Osteoblast (primary cell): ENCODE results near the gene TRIM47. TPM values are rescaled to one million over a fixed set of nuclear protein-coding genes. Genes with fewer than 3 reads are reported as not detected.
"Not testable (repeated sequence)": the region's sequence is repeated elsewhere in the genome, so short reads cannot be mapped to it uniquely, and the experiment has no call there.

Experiments
- DNase-seq: peaks from one replicate; pipeline ENCODE4 v3.0.0; 2011; ENCODE audit warnings: low spot score, mixed read lengths; ENCODE audit not compliant: insufficient read length; ENCODE audit errors: missing footprints
- H2AFZ ChIP-seq: 2 replicates; pipeline ENCODE4 v1.6.0; 2011; ENCODE audit warnings: mild to moderate bottlenecking, low read length
- H3K27ac ChIP-seq: 2 replicates; pipeline ENCODE4 v1.5.1; 2011; ENCODE audit warnings: mild to moderate bottlenecking, low read depth, low read length, moderate library complexity
- H3K27me3 ChIP-seq: 2 replicates; pipeline ENCODE4 v1.6.0; 2012; ENCODE audit warnings: mild to moderate bottlenecking, control low read depth, inconsistent platforms, low read length, moderate library complexity; ENCODE audit not compliant: insufficient read depth
- H3K36me3 ChIP-seq: 2 replicates; pipeline ENCODE4 v1.5.1; 2011; ENCODE audit warnings: mild to moderate bottlenecking, low read length, control low read depth, moderate library complexity; ENCODE audit not compliant: insufficient read depth
- H3K4me1 ChIP-seq: 2 replicates; pipeline ENCODE4 v1.5.1; 2011; ENCODE audit warnings: mild to moderate bottlenecking, low read length, control low read depth, moderate library complexity; ENCODE audit not compliant: insufficient read depth
- H3K4me2 ChIP-seq: 2 replicates; pipeline ENCODE4 v1.6.0; 2011; ENCODE audit warnings: mild to moderate bottlenecking, low read length; ENCODE audit not compliant: insufficient read depth
- H3K4me3 ChIP-seq: fragments of 200-600 bp; sonication (generic); 3 replicates; pipeline ENCODE4 v1.5.1; 2012; ENCODE audit warnings: mild to moderate bottlenecking, low read length, inconsistent platforms; ENCODE audit not compliant: insufficient read depth
- H3K79me2 ChIP-seq: 2 replicates; pipeline ENCODE4 v1.6.0; 2012; ENCODE audit warnings: mild to moderate bottlenecking, low read length, control low read depth, inconsistent platforms; ENCODE audit not compliant: insufficient read depth
- H3K9me3 ChIP-seq: 2 replicates; pipeline ENCODE4 v1.5.1; 2011; ENCODE audit warnings: low read depth, low read length, control low read depth
- H4K20me1 ChIP-seq: 2 replicates; pipeline ENCODE4 v1.6.0; 2012; ENCODE audit warnings: mild to moderate bottlenecking, low read length, control low read depth; ENCODE audit not compliant: insufficient read depth
- CTCF ChIP-seq: IDR thresholded peaks from 2 replicates; pipeline ENCODE4 v1.5.1; 2011; ENCODE audit warnings: mild to moderate bottlenecking, low read depth, low read length, moderate library complexity; ENCODE audit errors: extremely low read depth
- total RNA-seq: library from RNA; depleted of rRNA; stranded (reverse); fragments of >200 nt; gene quantifications from 2 replicates; pipeline ENCODE4 v1.2.3, GENCODE V29; 2012

The TRIM47 gene
- total RNA-seq, 1 donor, result 21.7 TPM

- H3K4me1 ChIP-seq, H3K36me3 ChIP-seq, H3K79me2 ChIP-seq, H4K20me1 ChIP-seq, H2AFZ ChIP-seq, H3K27ac ChIP-seq, H3K27me3 ChIP-seq, H3K9me3 ChIP-seq, H3K4me2 ChIP-seq, H3K4me3 ChIP-seq: not testable (repeated sequence)
- peak; percentile 43 for DNase-seq
Observed at GRCh38 chr17:75865404-75866188, 12.8 kb downstream of the TRIM47 start.

GRCh38 chr17:75864887-75865286 is 13.5 kb downstream of the TRIM47 start:
- H3K4me1 ChIP-seq, DNase-seq, H3K4me3 ChIP-seq, H3K36me3 ChIP-seq, H3K79me2 ChIP-seq, H3K27ac ChIP-seq, H3K4me2 ChIP-seq, H4K20me1 ChIP-seq, H3K9me3 ChIP-seq, H3K27me3 ChIP-seq: not testable (repeated sequence)
- peak overlapping the region; percentile 57 for H2AFZ ChIP-seq

GRCh38 chr17:75864448-75864871 is 13.9 kb downstream of the TRIM47 start:
- no peak for TF ChIP-seq CTCF
- Histone ChIP-seq H3K4me2 (peak overlapping the region; percentile 13), H4K20me1 (no peaks in the 10 kb centered on the region), H3K79me2 (no peaks in the 10 kb centered on the region), H3K9me3 (no peaks in the 10 kb centered on the region), H3K36me3 (no peaks in the 10 kb centered on the region), H2AFZ (peak overlapping the region; percentile 57), H3K27me3 (no peaks in the 10 kb centered on the region), H3K4me1 (peaks cover 5% of the 10 kb centered on the region), H3K27ac (no peak overlapping the region), H3K4me3 (no peak overlapping the region)
- DNase-seq, result peak; percentile 72

GRCh38 chr17:75861927-75862317 is 16.5 kb downstream of the TRIM47 start:
- H3K27ac ChIP-seq, result no peak overlapping the region
- H3K27me3 ChIP-seq, result no peaks in the 10 kb centered on the region
- no peak overlapping the region for H3K4me2 ChIP-seq
- H3K4me1 ChIP-seq, result no peaks in the 10 kb centered on the region
- peak; percentile 21 for DNase-seq
- no peaks in the 10 kb centered on the region for H3K79me2 ChIP-seq
- H2AFZ ChIP-seq, result peak overlapping the region; percentile 3
- TF ChIP-seq CTCF, result no peak
- no peaks in the 10 kb centered on the region for H3K36me3 ChIP-seq
- H3K4me3 ChIP-seq, result no peak overlapping the region
- H4K20me1 ChIP-seq, result no peaks in the 10 kb centered on the region
- H3K9me3 ChIP-seq, result no peaks in the 10 kb centered on the region

- H3K9me3 ChIP-seq, H3K4me3 ChIP-seq, DNase-seq, H2AFZ ChIP-seq, H3K36me3 ChIP-seq, H3K79me2 ChIP-seq, H3K27me3 ChIP-seq, H3K27ac ChIP-seq, H3K4me2 ChIP-seq, H4K20me1 ChIP-seq: not testable (repeated sequence)
- H3K4me1 ChIP-seq, result peaks cover 12% of the 10 kb centered on the region
Observed at GRCh38 chr17:75859358-75859757, 19.0 kb downstream of the TRIM47 start.
